GM13977 (cell line): ENCODE data around the gene MIEN1.
"Not testable (repeated sequence)": the region's sequence is repeated elsewhere in the genome, so short reads cannot be mapped to it uniquely, and the experiment has no call there.

Experiments used
- DNase-seq: peaks from one replicate; pipeline ENCODE4 v3.0.0; 2012; ENCODE audit warnings: low spot score
- CTCF ChIP-seq: IDR thresholded peaks from 2 replicates; pipeline ENCODE4 v1.5.1; 2012; ENCODE audit warnings: mild to moderate bottlenecking, control low read depth; ENCODE audit not compliant: insufficient read depth; ENCODE audit errors: extremely low read depth, missing control alignments
- in situ Hi-C: fragments of 300-500 bp; cut with MboI; formaldehyde crosslinking; loops from one replicate; pipeline ENCODE4 v1.12.0; 2022; ENCODE audit warnings: low sequenced_read_pairs, low pct_unique_long_range_greater_than_20kb, mixed read lengths, inconsistent platforms; ENCODE audit not compliant: unreplicated experiment

The MIEN1 gene

DNA sequence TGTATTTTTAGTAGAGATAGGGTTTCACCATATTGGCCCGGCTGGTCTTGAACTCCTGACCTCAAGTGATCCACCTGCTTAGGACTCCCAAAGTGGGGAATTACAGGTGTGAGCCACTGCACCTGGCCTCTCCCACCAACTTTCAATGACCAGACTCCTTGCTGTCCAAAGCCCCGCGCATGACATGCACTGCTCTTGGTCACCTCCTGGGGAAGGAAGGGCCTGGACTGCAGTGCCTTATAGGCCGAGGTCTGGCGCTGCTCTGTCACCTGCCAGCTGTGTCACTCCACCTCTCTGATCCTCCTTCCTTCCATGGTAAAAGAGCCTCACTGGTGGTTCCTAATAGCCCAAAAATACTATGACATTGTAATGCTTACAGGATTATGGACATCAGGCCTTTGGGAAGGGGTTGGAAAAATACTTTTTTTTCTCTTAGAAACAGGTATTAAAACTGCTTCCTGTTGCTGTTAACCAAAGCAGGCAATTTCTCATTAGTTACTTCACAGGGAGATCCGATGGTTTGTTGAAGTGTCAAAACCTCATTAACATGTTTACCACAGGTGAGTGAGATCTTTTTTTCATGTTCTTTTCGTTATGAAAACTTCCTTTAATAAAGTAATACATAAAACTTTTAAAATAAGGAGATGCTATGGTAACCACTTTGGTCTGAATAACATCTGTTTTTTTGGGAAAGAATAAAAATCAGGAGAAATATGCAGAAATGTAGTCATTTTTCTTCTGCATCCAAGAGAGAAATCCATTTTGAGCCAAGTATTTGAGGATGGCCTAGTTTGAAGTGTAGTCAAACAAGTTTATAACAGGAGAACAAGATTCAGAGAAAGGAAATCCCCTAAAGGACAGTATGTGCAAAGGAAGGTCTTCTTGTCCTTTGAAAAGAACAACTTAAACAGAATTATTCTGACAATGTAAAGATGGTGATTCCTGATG lies 42.9 kb upstream of the MIEN1 start:
- no peak for TF ChIP-seq CTCF
- DNase-seq = no peak
- in situ Hi-C loops = no loop called here

DNA sequence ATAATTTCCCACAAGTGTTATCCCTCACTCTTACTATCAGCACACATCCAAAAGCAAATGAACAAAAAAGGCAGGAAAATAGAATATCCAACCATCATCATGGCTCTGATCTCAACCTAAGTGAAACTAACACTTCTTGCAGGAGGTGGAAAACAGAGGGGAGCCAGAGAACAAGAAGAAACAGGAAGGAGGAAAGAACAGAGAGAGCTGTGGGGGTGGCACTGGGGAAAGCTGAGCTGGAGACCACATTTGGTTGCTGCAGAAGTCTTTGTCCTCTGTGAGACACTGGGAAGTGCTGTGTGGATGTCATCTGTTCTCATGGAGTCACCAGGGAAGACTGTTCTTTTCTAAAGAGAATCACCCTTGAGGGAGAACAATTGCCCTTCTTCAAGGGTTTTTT lies 42.1 kb upstream of the MIEN1 start:
- no peak for TF ChIP-seq CTCF
- in situ Hi-C loops = no loop called here
- no peak for DNase-seq

DNA sequence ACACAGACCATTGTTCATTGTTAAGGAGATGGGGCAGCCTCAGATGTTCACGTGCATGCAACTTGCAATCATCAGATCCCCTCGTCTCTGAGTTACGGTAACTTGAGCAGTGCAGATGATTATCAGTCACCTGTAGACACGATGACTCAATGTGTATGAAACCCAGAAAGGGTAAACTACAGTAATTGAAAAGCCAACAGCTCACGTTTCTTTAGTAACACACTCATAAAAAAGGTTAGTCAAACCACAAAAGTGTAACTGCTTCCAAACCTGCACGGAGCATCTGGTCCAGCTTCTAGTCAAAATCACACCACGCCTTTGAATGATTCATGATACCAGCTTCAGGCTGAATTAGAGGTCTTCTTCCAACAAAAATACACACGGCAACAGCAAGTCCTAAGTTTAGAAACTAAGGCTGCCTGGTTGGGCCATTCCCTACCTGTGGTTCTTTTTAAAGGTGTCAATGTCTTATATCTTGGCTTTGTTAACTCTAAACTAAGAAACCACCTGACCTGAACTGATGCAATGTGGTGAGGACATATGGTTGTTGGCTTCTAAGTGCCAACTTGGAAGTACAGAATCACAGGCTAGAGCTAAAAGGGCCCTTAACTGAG lies 39.7 kb upstream of the MIEN1 start:
- in situ Hi-C loops = loop anchor here (5.0 kb wide), 1 partner anchor 92 kb away; the partner anchor contains the start of gene IKZF3
- DNase-seq = peak; percentile 60
- no peak for TF ChIP-seq CTCF

DNA sequence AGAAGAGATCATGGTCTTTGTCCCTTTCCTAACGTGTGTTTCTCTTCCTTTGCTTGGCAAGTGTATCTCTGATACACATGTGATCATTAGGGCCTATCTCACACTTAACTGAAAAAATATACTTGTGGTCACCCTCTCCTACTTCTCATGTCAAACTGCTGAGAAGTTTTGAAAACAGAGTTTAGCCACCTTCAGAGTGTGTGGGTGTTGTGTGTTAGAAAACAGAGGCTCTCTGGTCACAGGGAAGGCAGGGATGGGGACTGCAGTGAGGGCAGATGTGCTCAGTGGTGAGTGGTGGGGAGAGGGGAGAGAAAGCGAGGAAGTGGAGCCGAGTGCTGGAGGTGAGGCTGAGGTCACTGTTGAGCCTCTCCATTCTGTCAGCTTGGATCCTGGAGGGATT lies 36.8 kb upstream of the MIEN1 start:
- no peak for DNase-seq
- TF ChIP-seq CTCF = no peak
- in situ Hi-C loops = loop anchor here (5.0 kb wide), 1 partner anchor 95 kb away; the partner anchor contains the start of gene IKZF3

GRCh38 chr17:39765766-39766165 lies 35.4 kb upstream of the MIEN1 start:
- in situ Hi-C loops = loop anchor here (5.0 kb wide), 1 partner anchor 97 kb away; the partner anchor contains the start of gene IKZF3
- no peak for DNase-seq
- no peak for TF ChIP-seq CTCF

GRCh38 chr17:39765175-39765574 lies 34.8 kb upstream of the MIEN1 start:
- no peak for DNase-seq
- no peak for TF ChIP-seq CTCF
- in situ Hi-C loops = loop anchor here (5.0 kb wide), 1 partner anchor 97 kb away; the partner anchor contains the start of gene IKZF3

DNA sequence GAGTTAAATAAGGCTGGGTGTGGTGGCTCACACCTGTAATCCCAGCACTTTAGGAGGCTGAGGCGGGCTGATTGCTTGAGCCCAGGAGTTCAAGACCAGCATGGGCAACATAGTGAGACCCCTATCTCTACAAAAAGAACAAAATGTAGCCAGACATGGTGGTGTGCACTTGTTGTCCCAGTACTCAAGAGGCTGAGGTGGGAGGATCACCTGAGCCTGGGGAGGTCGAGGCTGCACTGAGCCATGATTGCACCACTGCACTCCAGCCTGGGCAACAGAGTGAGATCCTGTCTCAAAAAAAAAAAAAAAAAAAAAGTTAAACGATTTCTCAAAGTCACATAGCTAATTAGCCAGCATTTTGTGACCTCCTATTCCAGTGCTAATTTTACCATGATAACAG lies 33.8 kb upstream of the MIEN1 start:
- DNase-seq, in situ Hi-C loops: not testable (repeated sequence)
